HEK293 (cell line): ENCODE data around the gene KCNK2.

Experiments
- CTCF ChIP-seq: fragments of 450-650 bp; formaldehyde crosslinking; IDR thresholded peaks from 2 replicates; pipeline ENCODE4 v1.5.1; 2016; ENCODE audit warnings: missing biosample characterization, missing genetic modification characterization
- GLI4 ChIP-seq: fragments of 450-650 bp; formaldehyde crosslinking; IDR thresholded peaks from 2 replicates; pipeline ENCODE4 v1.5.1; 2016; ENCODE audit warnings: missing biosample characterization, missing genetic modification characterization
- KLF9 ChIP-seq: fragments of 450-650 bp; formaldehyde crosslinking; IDR thresholded peaks from 2 replicates; pipeline ENCODE4 v1.5.1; 2016; ENCODE audit warnings: missing biosample characterization, missing genetic modification characterization, low read depth
- SCRT2 ChIP-seq: fragments of 450-650 bp; formaldehyde crosslinking; IDR thresholded peaks from 2 replicates; pipeline ENCODE4 v1.5.1; 2016; ENCODE audit warnings: missing biosample characterization, missing genetic modification characterization
- ZNF10 ChIP-seq: fragments of 450-650 bp; formaldehyde crosslinking; IDR thresholded peaks from 2 replicates; pipeline ENCODE4 v1.5.1; 2017; ENCODE audit warnings: missing biosample characterization, missing genetic modification characterization
- ZNF121 ChIP-seq: fragments of 450-650 bp; formaldehyde crosslinking; IDR thresholded peaks from 2 replicates; pipeline ENCODE4 v1.5.1; 2016; ENCODE audit warnings: missing biosample characterization, missing genetic modification characterization
- ZNF2 ChIP-seq: fragments of 450-650 bp; formaldehyde crosslinking; IDR thresholded peaks from 2 replicates; pipeline ENCODE4 v1.5.1; 2016; ENCODE audit warnings: missing biosample characterization, missing genetic modification characterization
- TF ChIP-seq, protein P1 (sequence below): fragments of 450-650 bp; formaldehyde crosslinking; IDR thresholded peaks from 2 replicates; pipeline ENCODE4 v1.5.1; 2016; ENCODE audit warnings: missing biosample characterization, missing genetic modification characterization

GRCh38 chr1:215043401-215043800 lies 39.1 kb upstream of the KCNK2 start:
- TF ChIP-seq, protein P1, sequence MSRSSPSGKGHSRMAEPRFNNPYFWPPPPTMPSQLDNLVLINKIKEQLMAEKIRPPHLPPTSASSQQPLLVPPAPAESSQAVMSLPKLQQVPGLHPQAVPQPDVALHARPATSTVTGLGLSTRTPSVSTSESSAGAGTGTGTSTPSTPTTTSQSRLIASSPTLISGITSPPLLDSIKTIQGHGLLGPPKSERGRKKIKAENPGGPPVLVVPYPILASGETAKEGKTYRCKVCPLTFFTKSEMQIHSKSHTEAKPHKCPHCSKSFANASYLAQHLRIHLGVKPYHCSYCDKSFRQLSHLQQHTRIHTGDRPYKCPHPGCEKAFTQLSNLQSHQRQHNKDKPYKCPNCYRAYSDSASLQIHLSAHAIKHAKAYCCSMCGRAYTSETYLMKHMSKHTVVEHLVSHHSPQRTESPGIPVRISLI, result no peak
- TF ChIP-seq ZNF10 (tag by site-specific recombination), result no peak
- no peak for TF ChIP-seq ZNF2 (tag by site-specific recombination)
- no peak for TF ChIP-seq GLI4 (tag by site-specific recombination)
- no peak for TF ChIP-seq SCRT2 (tag by site-specific recombination)
- TF ChIP-seq ZNF121, result no peak
- TF ChIP-seq KLF9 (tag by site-specific recombination), result no peak
- no peak for TF ChIP-seq CTCF (tag by site-specific recombination)
